GM12801 (cell line): ENCODE results near the gene HPCAL1.

Experiments used
- CTCF ChIP-seq: IDR thresholded peaks from one replicate; pipeline ENCODE4 v1.5.1; 2011; ENCODE audit warnings: control low read depth; ENCODE audit not compliant: insufficient read length; ENCODE audit errors: extremely low read depth

The HPCAL1 gene

GRCh38 chr2:10410001-10410822, 107.5 kb downstream of the HPCAL1 start:
- no peak for TF ChIP-seq CTCF

GRCh38 chr2:10410823-10411437, 108.2 kb downstream of the HPCAL1 start:
- TF ChIP-seq CTCF, result no peak

GRCh38 chr2:10411557-10411956, 108.9 kb downstream of the HPCAL1 start:
- TF ChIP-seq CTCF, result no peak

GRCh38 chr2:10412380-10412779, 109.7 kb downstream of the HPCAL1 start:
- TF ChIP-seq CTCF, result no peak

GRCh38 chr2:10413503-10413902, 110.8 kb downstream of the HPCAL1 start:
- no peak for TF ChIP-seq CTCF

GRCh38 chr2:10413991-10414451, 111.3 kb downstream of the HPCAL1 start:
- no peak for TF ChIP-seq CTCF

GRCh38 chr2:10414591-10414990, 111.9 kb downstream of the HPCAL1 start:
- no peak for TF ChIP-seq CTCF
